Left renal pelvis (tissue), 4 donors: ENCODE results near the gene PPP4R4. TPM values are rescaled to one million over a fixed set of nuclear protein-coding genes. Genes with fewer than 3 reads are reported as not detected.
A peak's percentile ranks its signal among the peaks of the same experiment; 100 is the strongest.

ENCODE experiments used
- DNase-seq, 4 donors: peaks; one replicate each; pipeline ENCODE4 v3.0.0-alpha.2; 2013; ENCODE audit warnings: low read depth in 4 of 4, low spot score in 3 of 4
- polyA plus RNA-seq, 4 donors: library from polyadenylated mRNA; unstranded; fragments of 120-200 nt; gene quantifications; one replicate each; pipeline ENCODE4 v1.2.1, GENCODE V29; 2013; ENCODE audit not compliant: insufficient read length in 4 of 4

PPP4R4 gene
- polyA plus RNA-seq, 4 donors, result 0.12 to 0.29 (median 0.18) TPM

DNA sequence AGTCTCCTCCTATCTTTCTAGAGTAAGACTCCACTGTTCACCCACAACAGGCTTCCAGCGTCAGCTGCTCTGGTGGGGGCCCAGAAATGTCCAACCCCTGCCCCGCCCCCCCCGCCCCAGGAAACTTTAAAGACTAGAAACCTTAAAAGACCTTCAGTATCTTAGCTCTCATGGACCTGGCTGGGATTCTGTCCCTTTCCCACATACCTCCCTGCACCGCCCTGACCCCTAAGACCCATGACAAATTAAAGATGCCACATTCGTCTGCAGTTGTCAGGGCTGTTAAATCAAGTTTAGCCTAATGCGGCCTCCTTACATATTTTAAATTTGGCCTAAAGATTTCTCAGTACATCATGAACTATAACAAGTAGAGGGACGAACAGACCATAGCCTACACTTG is 129.0 kb downstream of the PPP4R4 start:
- DNase-seq, result no peak

DNA sequence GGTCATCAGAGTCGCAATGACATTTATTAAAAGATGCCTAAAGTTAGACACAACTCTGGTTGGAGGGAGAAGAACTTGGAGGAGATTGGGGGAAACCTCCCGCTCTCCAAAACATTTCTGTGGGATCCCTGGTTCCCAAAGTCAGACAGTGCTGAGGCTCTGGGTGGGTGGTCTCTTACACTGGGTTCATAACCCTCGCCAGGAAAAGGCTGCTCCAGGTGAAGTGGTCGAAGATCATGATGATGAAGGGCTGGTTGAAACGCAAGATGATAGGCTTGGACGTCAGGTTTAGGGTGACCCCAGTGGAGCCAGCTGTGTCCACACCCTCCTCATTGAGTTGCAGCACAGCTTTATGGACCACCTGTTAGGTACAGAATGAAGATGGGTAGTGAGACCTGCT is 130.1 kb downstream of the PPP4R4 start:
- no peak for DNase-seq

DNA sequence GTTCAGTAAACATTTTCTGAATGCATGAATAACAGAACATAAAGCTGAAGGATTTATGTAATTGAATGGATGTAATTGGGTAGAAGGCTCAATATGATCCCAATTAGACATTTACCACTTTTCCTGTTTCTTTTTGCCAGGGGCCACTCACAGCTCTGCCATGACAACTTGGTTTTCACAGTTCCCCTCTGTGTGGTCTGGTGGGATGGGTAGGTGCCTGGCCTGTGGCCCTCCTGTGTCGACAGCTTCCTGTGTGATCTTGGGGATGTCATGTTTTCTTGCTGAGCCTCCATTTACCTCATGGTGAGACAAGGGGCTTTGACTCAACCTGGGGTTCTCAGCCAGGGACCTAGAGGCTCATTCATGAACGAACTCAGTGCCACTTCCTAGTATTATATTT is 131.5 kb downstream of the PPP4R4 start:
- DNase-seq, result no peak

DNA sequence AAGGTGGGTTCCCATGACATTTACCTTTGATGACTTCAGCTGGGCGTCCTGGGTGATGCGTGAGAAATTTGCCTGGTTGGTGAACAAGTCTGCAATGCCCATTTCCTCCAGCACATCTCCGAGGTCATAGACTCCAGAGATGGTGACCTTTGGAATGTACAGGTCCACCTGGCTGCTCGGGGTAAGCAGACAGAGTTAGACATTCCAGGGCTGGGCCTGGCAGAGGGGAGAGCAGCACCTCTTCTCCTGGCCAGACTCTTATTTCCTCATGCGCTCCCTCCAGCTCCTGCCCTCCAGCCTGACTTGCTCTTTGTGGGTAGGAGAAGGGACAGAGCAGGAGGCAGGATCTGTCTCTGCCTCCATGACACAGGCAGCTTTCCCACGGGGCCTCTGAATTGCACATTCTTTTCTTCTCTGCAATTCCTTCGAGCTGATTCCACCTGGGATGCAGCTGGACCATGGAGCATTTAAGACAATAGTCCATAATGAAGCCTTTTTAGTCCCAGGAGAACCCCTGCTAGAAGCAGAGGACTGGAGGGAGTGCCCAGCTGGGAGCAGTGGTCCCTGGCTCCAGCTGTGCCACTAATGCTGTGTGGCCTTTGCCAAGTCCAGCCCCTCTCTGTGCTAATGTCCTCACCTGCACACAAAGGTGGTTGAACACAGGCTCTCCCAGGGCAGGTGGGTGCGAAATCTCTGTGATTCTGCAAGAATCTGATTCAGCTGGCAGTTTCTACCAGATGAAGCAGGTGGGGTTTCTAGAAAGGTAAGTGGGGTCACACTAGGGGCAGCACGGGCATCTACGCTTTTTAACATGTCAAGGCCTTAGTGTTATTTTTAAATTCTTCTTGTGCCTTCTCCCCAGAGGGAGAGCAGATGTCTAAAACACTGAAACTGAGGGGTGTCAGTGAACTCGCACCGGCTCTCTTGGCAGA is 132.2 kb downstream of the PPP4R4 start:
- DNase-seq, result no peak

DNA sequence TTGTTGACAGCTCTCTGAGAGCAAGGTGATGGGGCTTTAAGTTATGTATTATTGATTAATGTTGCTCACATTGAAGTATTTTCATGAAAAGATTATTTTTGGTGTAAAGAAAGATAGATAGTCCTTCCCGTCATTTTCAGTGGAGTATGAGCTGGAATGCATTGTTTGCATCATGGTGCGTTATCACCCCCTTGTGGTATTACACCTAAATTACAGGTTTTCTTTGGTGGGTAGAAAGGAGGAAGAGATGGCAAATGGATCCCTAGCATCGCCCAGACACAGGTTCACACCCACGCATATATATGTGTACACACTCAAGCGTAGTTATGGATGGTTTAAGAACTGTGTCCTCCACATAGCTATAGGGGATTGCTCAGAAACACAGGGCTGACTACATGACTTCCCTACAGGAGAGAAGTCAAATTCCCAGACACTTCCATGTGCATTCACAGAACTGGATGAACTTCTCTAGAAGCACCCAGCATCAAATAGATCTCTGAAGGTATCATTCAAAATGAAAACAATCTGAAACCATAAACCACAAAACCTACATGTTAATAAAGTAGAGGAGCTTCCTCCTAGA is 133.4 kb downstream of the PPP4R4 start:
- no peak for DNase-seq

DNA sequence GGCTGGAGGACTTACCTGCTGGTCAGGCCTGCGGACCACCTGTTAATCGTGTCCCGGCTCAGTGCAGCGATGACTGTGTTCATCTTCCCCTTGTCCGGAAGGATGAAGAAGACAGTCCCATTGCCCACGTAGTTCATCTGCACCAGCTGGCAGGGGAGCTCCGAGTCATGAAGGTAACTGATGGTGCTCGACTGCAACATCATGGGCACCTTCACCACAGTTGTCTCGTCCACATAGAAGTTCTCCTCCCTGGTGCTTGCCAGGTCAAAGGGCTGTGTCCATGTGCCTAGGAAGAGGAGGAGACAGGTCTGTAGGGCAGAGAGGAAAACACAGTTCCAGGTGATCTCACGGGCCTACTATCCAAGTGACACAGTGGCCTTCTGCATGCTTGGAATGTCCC is 135.6 kb downstream of the PPP4R4 start:
- no peak for DNase-seq

DNA sequence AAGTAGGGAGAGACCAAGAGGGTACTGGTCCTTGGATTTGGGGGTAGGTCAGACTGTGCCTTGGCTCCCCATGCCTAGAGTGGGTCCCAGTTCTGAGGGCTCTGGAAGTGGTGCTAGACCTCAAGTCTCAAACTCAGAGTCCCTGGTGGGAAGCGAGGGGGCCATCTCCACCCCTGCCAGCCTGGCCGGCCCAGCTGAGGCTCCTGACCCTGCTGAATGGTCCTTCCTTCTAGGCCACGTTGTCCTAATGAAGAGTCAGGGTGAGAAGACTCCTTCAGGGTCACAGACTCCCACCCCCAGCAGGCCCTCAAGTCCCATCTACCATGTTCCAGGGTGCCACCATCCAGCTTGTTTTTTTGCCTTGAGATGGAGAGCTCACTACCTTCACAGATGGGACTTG is 136.1 kb downstream of the PPP4R4 start:
- DNase-seq, result no peak

DNA sequence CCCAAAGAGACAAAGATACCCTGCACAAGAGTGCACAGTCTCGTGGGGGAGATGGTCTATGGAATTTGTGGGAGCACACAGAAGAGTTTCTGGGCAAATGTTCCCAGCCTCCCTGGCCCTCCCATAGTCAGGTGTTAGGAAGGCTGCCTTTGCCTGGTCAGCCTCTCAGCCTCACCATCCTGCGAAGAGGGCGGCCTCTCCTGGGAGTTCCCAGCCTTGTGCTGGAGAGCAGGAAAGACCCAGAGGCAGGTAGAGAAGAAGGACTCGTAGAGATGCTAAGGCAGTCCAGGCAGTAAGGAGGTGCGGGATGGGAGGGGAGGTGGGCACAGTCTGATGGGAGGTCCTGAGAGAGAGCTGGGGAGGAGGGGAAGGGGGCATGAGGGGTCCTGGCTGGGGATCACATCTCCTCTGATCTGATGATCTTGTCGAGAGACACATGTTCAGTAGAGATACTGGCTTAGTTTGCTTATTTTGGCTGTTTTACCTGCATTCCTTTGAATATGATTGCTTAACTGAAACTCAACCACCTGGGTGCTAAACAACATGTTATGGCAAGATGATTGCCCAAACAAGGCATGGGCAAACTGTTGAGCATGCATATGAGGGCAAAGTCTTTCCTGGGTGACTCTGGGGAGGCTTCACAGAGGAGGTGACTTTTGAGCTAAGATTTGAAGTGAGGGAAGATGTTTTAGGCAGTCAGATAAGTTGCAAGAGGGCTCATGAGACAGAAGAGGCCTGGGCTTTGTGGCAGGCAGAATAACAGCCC is 138.5 kb downstream of the PPP4R4 start:
- DNase-seq, result no peak

DNA sequence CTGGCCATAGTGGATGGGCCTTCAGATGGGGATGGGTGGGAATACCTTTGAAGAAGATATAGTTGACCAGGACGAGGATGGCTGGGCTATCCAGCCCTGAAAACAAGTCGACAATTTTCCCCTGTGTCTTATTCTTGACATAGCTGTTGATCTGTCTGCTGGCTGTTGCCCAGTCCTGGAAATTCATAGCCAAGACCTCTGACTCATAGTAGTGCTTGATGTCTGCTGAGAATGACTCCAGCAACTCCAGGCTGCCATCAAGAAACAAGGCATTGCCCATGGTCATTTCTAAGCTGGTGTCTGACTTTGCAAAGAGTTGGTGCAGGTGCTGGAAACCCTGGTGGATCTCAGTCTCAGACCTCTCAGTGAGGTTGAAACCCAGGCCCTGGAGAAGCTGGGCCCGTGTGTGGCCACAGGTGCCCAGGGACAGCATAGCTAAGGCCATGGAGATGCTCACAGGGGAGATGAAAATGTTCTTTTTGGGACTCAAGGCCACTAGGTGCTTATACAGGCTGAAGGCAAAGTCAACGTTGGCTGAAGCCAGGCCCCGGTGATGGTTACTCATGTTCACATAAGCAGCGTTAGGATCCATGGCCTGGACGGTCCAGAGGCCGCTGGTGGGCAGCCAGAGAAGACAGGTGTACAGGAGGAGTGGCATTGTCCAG is 140.0 kb downstream of the PPP4R4 start:
- DNase-seq, result no peak

DNA sequence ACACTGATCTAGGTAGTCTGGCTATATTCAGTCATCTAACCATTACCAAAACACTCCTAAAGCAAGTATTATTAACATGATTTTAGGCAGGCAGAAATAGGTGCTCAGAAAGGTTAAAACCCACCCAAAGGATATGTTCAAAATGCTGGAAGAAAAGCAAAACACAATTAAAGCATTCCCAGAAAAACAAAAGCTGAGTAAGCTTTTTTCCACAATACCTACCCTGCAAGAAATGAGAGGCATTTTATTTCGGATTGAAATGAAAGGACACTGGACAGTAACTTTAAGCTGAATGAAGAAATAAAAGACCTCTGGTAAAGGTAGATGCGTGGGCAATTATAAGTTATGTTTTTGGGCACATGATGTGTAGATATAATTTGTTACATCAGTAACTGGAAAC is 140.8 kb downstream of the PPP4R4 start:
- DNase-seq, result no peak

DNA sequence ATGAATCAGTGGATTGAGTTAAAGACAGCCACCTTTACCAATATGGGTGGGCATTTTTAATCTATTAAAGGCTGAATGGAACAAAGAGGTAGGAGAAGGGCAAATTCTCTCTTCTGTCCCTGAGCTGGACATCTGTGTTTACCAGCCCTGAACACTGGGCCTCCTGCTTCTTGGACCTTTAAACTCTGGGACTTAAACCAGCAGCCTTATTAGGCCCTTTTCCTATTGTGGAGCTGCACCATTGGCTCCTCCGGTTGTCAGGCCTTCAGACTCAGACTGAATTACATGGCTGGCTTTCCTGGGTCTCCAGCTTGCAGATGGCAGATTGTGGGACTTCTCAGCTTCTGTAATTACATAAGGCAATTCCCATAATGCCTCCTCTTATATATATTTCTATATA is 142.6 kb downstream of the PPP4R4 start:
- no peak for DNase-seq

DNA sequence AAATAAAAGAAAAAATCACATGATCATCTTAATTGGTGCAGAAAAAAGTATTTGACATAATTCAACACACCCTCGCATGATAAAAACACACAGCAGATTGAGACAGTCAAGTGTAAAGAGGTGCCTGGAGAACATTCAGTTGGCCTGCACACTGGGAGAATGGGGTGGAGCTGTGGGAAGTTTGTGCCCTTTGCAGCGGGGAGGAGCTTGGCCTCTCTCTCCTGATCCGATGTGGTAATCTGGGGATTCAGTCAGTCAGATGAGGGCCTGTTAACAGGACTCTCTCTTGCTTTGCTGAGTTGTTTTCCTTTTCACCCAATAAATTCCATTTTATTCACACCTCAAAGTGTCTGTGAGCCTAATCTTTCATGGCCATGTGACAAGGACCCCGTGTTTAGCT is 143.1 kb downstream of the PPP4R4 start:
- no peak for DNase-seq

DNA sequence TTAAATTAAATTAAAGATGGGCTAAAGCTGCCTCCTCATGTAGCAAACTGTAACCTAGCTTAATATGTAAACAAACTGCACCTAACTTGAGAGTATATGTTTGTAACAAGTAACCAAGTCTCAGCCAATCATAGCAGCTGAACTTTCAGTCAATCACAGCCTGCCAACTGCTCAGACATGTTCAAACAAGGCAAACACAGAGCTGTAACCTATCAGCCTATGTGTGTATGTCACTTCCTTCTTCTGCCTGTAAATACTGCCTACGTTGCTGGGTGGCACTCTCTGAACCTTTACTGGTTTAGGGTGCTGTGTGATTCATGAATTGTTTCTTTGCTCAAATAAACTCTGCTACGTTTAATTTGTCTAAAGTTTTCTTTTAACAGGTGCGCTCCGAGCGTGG is 146.1 kb downstream of the PPP4R4 start:
- no peak for DNase-seq

DNA sequence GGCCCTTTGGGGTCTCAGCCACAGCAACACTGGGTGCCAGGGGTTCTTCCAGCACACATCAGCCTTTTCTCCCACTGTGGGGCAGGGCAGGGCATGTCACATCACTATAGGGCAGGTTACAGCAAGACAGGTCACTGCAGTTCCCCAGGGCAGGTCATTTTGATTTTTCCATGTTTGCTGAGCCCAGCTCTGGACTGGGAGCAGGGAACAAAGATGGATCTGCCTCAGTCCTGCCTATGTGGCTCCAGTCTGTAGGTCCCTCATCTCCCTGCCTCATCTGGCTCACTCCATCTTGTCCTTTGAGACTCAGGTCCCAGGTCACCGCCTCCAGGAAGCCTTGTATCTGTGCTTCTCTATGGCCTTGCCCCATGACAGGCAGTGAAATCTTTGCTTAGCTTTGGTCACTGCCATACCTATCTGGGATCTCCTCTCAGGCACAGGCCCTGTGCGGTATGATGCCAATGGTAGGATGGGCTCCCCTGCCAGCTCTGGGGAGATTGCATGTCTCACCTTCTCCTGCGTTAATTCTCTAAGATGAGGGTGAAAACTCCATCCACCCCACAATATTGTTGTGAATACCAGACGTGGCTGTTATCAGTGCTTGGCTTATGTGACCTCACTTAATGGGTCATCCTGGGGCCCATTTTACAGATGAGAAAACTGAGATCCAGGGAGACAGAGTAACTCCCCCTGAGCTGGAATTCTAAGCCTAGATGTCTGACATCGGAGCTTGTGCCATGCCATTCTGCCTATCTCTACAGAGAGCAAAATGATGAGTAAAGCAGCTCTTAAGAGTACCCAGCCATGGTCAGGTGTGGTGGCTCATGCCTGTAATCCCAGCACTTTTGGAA is 147.5 kb downstream of the PPP4R4 start:
- DNase-seq, result no peak

DNA sequence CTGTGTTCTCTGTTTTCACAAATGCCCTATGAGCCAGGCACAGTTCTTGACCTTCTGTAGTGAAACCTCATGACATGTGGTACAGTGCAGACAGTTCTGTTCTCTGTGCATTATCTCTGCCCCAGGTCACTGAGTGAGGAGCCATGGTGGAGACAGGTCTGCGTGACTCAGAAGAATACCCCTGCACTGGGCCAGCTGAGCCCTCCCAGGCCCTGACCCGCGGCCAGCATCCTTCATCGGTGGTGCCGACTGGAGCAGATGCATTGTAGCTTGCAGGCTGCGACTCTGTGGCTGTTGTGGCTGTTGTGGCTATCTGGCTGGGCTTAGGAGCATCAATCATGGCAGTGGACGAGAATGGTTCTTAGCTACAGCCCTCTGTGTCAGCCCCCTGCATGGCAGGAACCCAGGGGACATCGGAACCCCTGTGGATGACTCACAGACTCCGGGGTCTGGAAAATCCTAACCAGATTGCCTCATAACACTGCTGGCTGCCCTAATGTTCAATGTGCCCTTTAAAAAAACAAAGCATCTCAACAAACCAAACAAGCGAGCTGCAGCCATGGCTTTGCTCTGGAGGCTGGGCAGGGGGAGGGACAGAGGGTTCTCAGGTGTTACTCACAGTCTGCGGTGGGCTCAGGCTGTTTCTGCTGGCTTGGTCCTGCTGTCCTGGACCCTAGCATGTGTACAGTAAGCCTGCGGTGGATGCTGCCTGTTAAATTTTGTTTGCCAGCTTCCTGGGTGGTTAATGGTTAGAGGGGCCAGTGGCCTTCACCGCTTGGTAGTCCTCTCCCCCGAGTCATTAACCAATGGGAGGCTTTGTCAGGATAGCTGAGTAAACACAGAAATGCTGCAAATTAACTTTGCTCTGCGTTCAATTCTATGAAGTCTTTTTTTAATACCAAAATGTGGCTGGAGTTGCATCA is 148.8 kb downstream of the PPP4R4 start, which contains the start of gene SERPINA6:
TSS of gene SERPINA6 (minus strand) at position 689 of the 923 bp plus-strand sequence. CDS start 8,688 bp downstream, outside the sequence.
- DNase-seq, result peak in 1 of 4 donors; percentile 2

DNA sequence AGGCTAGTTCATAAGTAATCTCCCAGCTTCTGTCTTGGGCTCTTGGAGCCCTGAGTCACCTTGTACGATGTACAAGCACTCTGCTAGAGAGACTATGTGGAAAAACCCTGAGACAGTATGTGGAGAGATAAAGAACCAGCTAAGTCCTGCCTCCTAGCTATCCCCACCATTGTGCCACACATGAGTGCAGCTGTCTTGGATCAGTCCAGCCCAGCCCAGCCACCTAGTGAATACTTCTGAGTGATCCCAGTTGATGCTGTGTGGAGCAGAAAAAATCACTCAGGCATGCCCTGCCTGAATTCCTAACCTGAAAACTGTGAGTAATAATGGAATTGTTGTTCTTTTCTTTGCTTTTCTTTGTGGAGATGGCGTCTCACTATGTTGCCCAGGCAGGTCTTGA is 154.1 kb downstream of the PPP4R4 start:
- no peak for DNase-seq
